ENCODE data around the gene APC2. TPM values are rescaled to one million over a fixed set of nuclear protein-coding genes. Genes with fewer than 3 reads are reported as not detected.

The APC2 gene
- total and polyA plus RNA-seq, 12 donors, result 0.06 to 12.9 (median 0.77) TPM

DNA sequence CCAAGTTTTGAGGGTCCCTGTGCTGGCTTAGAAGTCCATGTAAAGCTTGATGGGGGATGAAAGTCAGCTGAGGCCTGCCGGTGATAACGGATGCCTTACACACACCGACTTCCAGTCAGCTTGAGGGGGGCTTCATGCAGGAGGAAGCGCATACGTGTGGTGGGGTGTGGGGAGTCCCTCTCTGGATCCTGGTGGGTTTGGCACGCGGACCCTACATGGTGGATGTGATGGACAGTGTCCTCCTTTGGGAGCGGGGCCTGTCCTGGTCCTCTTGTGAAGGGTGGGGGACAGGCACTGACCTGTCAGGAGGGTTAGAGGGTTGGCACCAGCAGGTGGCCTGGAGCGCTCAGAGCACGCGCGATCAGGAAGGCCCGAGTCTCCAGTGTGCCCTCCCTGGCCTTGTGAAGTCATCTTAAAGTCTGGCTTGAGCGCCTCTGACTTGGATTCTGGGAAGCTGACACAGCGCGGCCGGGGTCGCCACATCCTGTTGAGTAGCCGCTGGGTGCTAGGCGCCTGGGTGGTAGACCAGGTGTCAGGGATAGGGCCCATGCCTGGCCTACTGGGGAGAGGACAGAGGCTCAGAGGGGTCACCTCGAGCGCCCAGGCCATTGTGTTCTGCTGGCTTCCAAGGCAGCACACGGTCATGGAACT, 39.7 kb upstream of the APC2 start:
- TF ChIP-seq POLR2A (IDR thresholded peaks at IDR 0.05) (no peak), CTCF (IDR thresholded peaks at IDR 0.05) (no peak)
- Histone ChIP-seq H3K27ac (peak overlapping the region in 4 of 5 donors; percentile 62 to 99 (median 94)), H3K4me1 (replicated peaks in 1 of 2) (peaks cover 34 to 48% of the 10 kb centered on the region in 2 donors), H3K9me3 (replicated peaks in 1 of 3) (no peaks in the 10 kb centered on the region), H3K36me3 (replicated peaks in 1 of 2) (peaks cover 0 to 12% of the 10 kb centered on the region in 2 donors), H3K4me3 (peak overlapping the region in 1 of 4 donors; percentile 99), H3K27me3 (no peaks in the 10 kb centered on the region)
- 46 to 64% (median 54%) methylated on average over 5 to 23 of the region's 23 CpGs for WGBS, 4 donors
- peak in 5 of 7 donors; percentile 58 to 78 (median 63) for DNase-seq
- intact Hi-C loops (cut with DNase I), result no loop called here

DNA sequence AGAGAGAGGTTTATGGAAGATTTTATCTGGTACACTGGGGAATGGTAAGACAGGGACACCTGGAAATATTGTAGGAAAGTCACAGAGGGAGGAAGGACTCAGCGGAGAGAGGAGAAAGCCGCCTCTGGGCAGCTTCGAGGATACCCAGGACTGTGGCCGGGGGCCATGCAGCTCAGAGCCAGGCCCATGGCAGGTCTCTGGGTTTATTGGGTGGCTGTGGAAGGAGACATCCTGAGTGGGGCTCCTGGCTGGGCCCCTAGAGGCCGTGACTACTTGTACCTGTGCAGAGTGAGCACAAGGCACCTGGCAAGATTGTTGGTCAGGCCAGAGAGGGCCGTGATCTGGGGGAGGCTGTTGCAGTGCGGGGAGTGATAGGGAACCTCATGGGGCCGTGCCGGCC, 39.1 kb upstream of the APC2 start:
- no peak overlapping the region for H3K4me3 ChIP-seq
- 60 to 74% (median 72%) methylated on average over 6 to 9 of the region's 9 CpGs for WGBS, 4 donors
- no peak for DNase-seq
- H3K4me1 ChIP-seq (replicated peaks in 1 of 2), result peaks cover 39 to 53% of the 10 kb centered on the region in 2 donors
- H3K9me3 ChIP-seq (replicated peaks in 1 of 3), result no peaks in the 10 kb centered on the region
- TF ChIP-seq CTCF (IDR thresholded peaks at IDR 0.05) (no peak), POLR2A (IDR thresholded peaks at IDR 0.05) (no peak)
- peak overlapping the region; percentile 62 to 99 (median 94) for H3K27ac ChIP-seq
- H3K27me3 ChIP-seq, result no peaks in the 10 kb centered on the region
- intact Hi-C loops (cut with DNase I), result no loop called here
- peaks cover 0 to 12% of the 10 kb centered on the region in 2 donors for H3K36me3 ChIP-seq (replicated peaks in 1 of 2)

DNA sequence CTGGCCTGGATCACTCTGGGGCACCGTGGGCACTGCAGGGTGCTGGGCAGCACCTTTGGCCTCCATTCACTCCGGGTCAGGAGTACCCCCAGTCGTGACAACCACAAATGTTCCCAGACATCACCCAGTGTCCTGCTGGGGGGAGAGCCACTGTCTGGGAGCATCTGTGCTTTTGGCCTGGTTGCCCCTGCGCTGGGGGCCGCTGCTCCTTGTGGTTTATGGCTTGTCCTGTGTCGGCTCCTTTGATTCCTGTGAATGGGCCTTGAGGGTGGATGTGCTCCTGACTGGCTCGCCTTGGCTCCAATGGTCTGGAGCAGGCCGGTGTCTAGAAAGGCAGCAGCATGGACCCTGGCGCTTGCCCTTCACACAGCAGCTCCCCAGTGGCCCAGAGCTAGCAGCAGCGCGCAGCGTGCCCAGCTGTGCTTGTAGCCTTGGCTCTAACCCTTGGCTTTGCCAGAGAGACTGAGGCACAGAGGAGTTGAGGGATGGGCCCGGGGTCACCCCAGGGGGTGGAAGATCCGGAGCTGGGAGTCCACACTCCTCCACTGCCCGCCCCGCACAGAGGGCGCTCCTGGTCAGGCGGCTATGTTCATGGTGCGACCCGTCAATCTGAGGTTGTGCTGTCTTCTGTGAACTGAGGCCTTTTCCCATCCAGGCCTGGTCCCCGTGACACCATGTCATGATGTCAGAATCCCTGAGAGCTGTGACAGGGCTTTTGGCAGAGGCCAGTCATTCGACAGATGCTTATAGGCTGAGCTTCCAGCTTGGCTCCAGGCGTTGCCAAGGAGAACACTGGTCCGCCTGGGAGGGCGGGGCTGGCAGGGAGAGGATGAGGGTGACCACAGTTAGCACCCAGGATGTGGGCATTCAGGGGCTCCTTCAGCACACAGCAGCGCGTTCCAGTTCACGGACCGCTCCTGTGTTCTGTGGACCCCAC, 38.4 kb upstream of the APC2 start:
- peaks cover 0 to 12% of the 10 kb centered on the region in 2 donors for H3K36me3 ChIP-seq (replicated peaks in 1 of 2)
- H3K9me3 ChIP-seq (replicated peaks in 1 of 3), result no peaks in the 10 kb centered on the region
- intact Hi-C loops (cut with DNase I), result no loop called here
- no peak overlapping the region for H3K4me3 ChIP-seq
- WGBS, 4 donors, result 46 to 51% (median 50%) methylated on average over 10 to 29 of the region's 29 CpGs
- H3K27me3 ChIP-seq, result no peaks in the 10 kb centered on the region
- H3K4me1 ChIP-seq (replicated peaks in 1 of 2), result peaks cover 46 to 60% of the 10 kb centered on the region in 2 donors
- H3K27ac ChIP-seq, result peak overlapping the region; percentile 62 to 99 (median 94)
- peak; percentile 23 to 37 for TF ChIP-seq POLR2A (IDR thresholded peaks at IDR 0.05)
- no peak for TF ChIP-seq CTCF (IDR thresholded peaks at IDR 0.05)
- peak; percentile 67 to 95 (median 82) for DNase-seq

- 72 to 79% (median 76%) methylated on average over 12 to 21 of the region's 21 CpGs for whole genome bisulfite sequencing, 4 donors
- intact Hi-C loops (cut with DNase I), result no loop called here
- peak overlapping the region in 4 of 5 donors; percentile 62 to 99 (median 94) for H3K27ac ChIP-seq
Measured at GRCh38 chr19:1412323-1412923, 37.5 kb upstream of the APC2 start.

More at GRCh38 chr19:1412323-1412923, 37.5 kb upstream of the APC2 start:
- Histone ChIP-seq H3K4me3 (no peak overlapping the region), H3K36me3 (replicated peaks in 1 of 2) (peaks cover 0 to 12% of the 10 kb centered on the region in 2 donors), H3K9me3 (replicated peaks in 1 of 3) (no peaks in the 10 kb centered on the region), H3K27me3 (no peaks in the 10 kb centered on the region), H3K4me1 (replicated peaks in 1 of 2) (peaks cover 55 to 69% of the 10 kb centered on the region in 2 donors)
- no peak for TF ChIP-seq CTCF (IDR thresholded peaks at IDR 0.05)
- no peak for TF ChIP-seq POLR2A (IDR thresholded peaks at IDR 0.05)
- DNase-seq, result no peak
